ENCODE data around the gene CDK3.

The CDK3 gene

DNA sequence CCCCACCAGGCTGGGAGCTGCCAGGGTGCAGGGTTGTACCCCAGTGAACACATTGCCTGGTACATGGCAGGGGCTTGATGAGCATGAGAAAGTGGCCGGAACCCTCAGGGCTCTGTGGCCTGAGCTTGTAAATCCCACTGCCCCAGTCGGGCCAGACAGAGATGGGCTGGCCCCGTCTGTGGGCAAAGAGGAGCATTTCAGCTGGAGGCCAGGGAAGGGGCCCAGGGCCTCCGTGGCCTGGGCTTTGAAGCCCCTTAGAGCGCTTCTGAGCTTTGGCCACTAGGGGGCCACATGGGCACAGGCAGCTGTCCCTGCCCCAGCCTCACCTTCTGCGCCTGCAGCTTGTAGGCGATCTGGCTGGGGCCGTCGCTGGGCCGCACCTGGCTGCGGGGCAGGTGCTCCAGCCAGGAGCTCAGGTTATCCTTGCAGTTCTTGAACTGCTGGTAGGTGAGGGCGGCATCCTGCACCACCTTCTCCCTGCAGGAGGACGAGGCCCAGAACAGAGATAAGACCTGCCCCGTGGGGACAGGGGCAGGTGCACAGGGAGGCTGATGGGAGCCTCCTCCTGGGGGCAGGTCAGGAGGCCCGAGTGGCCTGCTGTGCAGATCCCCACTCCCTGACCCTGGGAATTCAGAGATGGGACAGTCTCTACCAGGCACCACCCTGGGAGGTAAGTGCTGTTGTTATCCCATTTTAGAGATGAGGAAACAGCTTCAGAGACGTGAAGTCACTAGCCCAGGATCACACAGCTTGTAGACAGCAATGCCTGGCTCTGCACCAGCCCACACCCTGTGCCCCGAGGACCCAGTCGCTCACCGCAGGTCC is 13.7 kb downstream of the CDK3 start:
- H3K27ac Mint-ChIP-seq, result peak overlapping the region; percentile 52
- peaks cover 28% of the 10 kb centered on the region for H3K27me3 Mint-ChIP-seq
- peaks cover 5% of the 10 kb centered on the region for H3K4me1 Mint-ChIP-seq
- CTCF ChIA-PET, result interaction anchor here (0.5 to 7.5 kb wide), 39 partner anchors 12 to 410 kb away, joined by 3 to 82 read pairs (median 4); partner anchors contain the start of genes CDK3 and FBF1
- no peaks in the 10 kb centered on the region for H3K36me3 Mint-ChIP-seq
- H3K4me3 Mint-ChIP-seq, result no peak overlapping the region
- H3K9me3 Mint-ChIP-seq, result no peaks in the 10 kb centered on the region
- peak; percentile 87 for DNase-seq

DNA sequence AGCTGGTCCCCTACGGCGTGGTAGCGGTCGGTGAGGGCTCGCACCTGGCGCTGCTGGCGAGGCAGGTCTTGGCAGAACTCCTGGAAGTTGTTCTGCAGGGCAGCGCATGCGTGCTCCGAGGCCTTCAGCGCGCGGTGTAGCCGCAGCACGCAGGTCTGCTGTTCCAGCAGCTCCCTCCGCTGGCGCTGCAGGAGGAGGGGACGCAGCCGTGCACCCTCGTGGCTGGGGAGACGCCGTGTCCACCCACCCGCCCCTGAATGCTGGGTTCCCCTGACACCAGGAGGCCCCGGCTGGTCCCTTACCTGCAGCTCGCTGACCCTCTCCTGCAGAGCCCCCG is 14.2 kb downstream of the CDK3 start:
- H3K27me3 Mint-ChIP-seq, result peaks cover 26% of the 10 kb centered on the region

DNA sequence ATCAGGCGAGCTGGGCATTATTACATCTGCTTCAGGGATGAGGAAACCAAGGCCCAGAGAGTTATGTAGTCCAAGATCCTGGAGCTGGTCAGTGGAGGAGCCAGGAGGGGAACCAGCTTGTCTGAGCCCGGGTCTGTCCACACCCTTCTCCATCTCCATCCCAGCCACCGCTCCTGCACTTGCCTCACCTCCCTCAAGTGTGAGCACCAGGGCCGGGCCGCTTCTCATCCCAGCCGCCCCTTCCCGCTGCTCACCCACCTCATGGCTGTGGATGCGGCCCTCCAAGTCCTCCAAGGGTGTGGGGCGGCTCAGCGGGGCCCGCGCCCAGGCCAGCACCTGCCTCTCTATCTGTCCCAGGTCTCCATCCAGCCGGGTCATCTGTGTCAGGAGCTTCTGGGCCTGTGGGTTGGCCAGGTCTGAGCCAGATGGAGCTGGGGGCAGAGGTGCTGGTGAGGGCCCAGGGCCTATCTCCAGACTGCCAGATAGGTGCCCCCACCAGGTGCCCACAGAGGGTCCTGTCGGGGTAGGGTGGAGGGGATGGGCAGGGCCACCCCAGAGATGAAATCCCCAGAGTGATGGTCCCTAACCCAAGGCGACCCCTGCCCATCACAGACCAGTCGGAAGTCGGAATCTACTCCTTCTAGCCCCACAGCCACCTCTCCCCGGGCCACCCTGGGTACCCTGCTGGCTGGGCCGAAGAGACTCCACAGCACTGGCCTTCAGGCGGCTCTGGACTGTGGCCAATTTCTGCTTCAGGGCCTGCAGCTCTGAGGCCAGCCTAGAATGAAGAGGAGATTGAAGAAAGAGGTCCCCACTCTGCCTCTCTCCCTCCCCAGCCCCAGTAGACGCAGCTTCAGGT is 17.1 kb downstream of the CDK3 start:
- Mint-ChIP-seq H3K4me1 (peaks cover 5% of the 10 kb centered on the region), H3K36me3 (no peaks in the 10 kb centered on the region), H3K27ac (no peak overlapping the region), H3K4me3 (no peak overlapping the region), H3K9me3 (no peaks in the 10 kb centered on the region), H3K27me3 (peaks cover 20% of the 10 kb centered on the region)
- DNase-seq, result no peak
- CTCF ChIA-PET, result interaction anchor here (0.6 to 7.5 kb wide), 6 partner anchors 12 to 283 kb away, joined by 3 to 82 read pairs (median 3); no protein-coding TSS in a partner anchor

More for the DNA sequence above, 14.2 kb downstream of the CDK3 start:
- Mint-ChIP-seq H3K27ac (no peak overlapping the region), H3K36me3 (no peaks in the 10 kb centered on the region), H3K9me3 (no peaks in the 10 kb centered on the region), H3K4me3 (no peak overlapping the region), H3K4me1 (peaks cover 5% of the 10 kb centered on the region)
- CTCF ChIA-PET, result interaction anchor here (0.6 to 7.5 kb wide), 27 partner anchors 13 to 383 kb away, joined by 3 to 82 read pairs (median 5); partner anchors contain the start of genes CDK3 and FBF1
- no peak for DNase-seq

DNA sequence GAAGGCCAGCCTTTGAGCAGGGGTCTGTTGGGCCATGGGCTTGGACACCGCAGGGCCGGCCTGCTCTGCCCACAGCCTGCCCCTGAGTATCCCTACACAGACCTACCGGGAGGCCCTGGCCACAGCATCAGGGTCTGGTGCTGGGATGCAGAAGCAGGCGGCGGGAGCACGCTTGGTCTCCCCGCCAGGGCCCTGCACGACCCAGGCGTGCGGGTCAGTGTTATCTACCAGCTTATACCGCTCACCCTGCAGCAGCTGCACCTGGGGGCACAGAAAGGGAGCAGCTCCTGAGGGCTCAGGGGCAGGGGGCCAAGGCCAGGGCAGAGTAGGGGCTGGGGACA is 17.7 kb downstream of the CDK3 start:
- CTCF ChIA-PET, result interaction anchor here (0.6 to 1.6 kb wide), 2 partner anchors 267 to 281 kb away, joined by 3 to 5 read pairs; no protein-coding TSS in a partner anchor
- H3K4me3 Mint-ChIP-seq, result no peak overlapping the region
- H3K36me3 Mint-ChIP-seq, result no peaks in the 10 kb centered on the region
- H3K4me1 Mint-ChIP-seq, result peaks cover 5% of the 10 kb centered on the region
- no peak overlapping the region for H3K27ac Mint-ChIP-seq
- H3K9me3 Mint-ChIP-seq, result no peaks in the 10 kb centered on the region
- H3K27me3 Mint-ChIP-seq, result peaks cover 24% of the 10 kb centered on the region
- DNase-seq, result no peak

DNA sequence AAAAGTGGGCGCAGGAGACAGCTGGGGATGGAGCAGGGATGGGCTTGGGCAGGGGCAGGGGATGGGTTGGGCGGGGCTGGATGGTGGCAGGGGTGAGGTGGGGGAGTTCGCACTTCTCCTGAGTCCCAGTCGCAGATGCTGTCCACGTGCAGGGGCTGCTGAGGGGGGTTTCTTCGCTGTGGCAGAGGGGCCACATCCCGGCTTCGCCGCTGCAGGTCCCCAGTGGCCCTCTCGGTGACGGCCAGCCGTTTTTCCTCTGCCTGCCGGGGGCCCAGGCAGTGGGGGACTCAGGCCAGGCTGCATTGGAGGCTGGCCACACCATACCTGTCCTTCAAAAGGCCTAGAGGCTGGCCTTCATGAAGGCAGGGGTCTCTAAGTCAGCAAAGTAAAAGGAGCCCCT is 18.1 kb downstream of the CDK3 start:
- no peaks in the 10 kb centered on the region for H3K9me3 Mint-ChIP-seq
- peaks cover 23% of the 10 kb centered on the region for H3K27me3 Mint-ChIP-seq
- peaks cover 5% of the 10 kb centered on the region for H3K4me1 Mint-ChIP-seq
- H3K36me3 Mint-ChIP-seq, result no peaks in the 10 kb centered on the region
- CTCF ChIA-PET, result interaction anchor here (0.6 to 1.6 kb wide), 4 partner anchors 11 to 280 kb away, joined by 3 to 5 read pairs (median 3); no protein-coding TSS in a partner anchor
- no peak overlapping the region for H3K27ac Mint-ChIP-seq
- H3K4me3 Mint-ChIP-seq, result no peak overlapping the region
- no peak for DNase-seq

DNA sequence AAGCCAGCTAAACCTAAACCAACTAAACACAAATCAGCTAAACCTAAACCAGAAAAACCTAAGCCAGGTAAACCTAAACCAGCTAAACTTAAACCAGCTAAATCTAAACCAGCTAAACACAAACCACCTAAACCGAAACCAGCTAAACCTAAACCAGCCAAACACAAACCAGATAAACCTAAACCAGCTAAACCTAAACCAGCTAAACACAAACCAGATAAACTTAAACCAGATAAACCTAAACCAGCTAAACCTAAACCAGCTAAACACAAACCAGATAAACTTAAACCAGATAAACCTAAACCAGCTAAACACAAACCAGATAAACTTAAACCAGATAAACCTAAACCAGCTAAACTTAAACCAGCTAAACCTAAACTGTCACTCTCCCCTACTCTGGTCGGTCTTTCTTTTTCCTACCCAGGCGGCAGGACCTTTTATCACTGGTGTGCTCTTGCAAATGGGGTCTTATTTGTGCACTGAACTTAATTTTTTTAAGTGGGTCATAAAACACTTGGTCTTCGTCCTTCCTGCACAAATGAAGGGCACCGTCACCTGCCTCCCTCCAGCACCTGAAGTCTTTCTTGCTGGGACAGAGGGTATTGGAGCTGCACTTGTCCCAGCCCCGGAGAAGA is 19.3 kb downstream of the CDK3 start:
- CTCF ChIA-PET, result interaction anchor here (0.6 to 1.7 kb wide), 8 partner anchors 12 to 279 kb away, joined by 3 to 6 read pairs (median 3); partner anchors contain the start of gene CDK3
- H3K4me3 Mint-ChIP-seq, result no peak overlapping the region
- H3K27me3 Mint-ChIP-seq, result peaks cover 16% of the 10 kb centered on the region
- no peak overlapping the region for H3K27ac Mint-ChIP-seq
- no peaks in the 10 kb centered on the region for H3K9me3 Mint-ChIP-seq
- no peak for DNase-seq
- H3K4me1 Mint-ChIP-seq, result no peaks in the 10 kb centered on the region
- H3K36me3 Mint-ChIP-seq, result no peaks in the 10 kb centered on the region

DNA sequence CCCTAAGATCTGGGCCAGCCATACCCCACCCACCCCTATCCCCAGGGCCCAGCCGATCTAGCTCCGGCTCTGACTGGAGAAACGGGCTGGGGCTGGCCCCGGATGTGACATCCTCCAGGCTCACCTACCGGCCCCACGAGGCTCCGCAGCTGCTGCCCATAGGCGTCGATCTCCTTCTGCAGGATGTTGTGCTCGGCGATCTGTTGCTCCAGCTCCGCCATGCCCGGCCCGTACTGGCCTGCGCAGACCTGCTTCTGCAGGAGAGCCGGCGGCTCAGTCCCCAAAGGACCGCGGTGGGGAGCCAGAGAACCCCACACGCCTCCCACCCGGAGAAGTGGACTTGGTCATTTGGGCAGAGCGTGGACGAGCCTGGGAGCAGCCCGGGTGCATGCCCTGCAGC is 21.6 kb downstream of the CDK3 start:
- DNase-seq, result no peak
- Mint-ChIP-seq H3K27ac (no peak overlapping the region), H3K4me1 (no peaks in the 10 kb centered on the region), H3K4me3 (no peak overlapping the region), H3K27me3 (peaks cover 8% of the 10 kb centered on the region), H3K36me3 (no peaks in the 10 kb centered on the region), H3K9me3 (no peaks in the 10 kb centered on the region)
- CTCF ChIA-PET, result no interaction called here

DNA sequence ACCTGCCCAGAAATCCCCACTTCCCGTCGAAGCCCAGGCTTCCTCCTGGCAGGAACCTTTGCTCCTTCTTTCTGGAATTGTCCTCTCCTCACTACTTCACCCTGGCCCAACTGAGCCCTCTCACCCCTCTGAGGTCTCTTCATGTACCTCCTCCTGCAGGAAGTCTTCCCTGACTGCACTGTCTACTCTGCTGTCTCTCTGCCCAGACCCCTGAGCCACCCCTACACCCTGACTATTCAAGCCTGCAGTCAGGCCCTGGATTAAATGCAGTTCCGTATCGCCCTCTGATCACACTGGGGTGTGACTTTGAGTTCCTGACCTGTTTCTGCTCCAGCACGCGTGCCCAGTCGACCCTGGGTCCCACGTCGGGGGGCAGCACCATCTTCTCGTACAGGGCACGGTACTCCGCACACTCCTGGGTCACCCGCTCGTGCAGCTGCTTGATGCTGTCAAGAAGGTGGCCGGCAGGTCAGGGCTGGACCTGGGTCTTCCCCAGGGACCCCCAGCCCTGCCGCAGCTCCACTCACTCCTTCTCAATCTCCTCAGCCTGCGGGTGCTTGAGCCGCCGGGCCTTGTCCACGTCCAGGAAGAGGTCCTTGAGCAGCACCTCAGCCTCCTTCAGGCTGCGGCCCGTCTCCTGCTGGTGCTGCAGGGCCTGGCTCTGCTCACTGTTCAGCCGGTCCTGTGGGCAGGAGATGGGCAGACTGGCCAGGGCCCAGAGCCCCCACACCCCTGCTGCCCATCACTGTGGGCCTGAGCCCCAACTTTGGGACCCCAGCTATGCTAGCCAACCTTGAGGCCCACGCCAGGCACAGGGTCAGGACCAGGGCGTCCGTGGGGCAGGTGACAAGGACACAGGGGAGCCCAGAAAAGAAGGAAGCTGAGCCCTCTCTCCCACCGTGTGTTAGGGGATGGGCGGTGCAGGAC is 22.6 kb downstream of the CDK3 start:
- DNase-seq, result no peak
- Mint-ChIP-seq H3K27ac (no peak overlapping the region), H3K4me1 (no peaks in the 10 kb centered on the region), H3K36me3 (no peaks in the 10 kb centered on the region), H3K4me3 (no peak overlapping the region), H3K27me3 (peaks cover 8% of the 10 kb centered on the region), H3K9me3 (no peaks in the 10 kb centered on the region)
- CTCF ChIA-PET, result no interaction called here

DNA sequence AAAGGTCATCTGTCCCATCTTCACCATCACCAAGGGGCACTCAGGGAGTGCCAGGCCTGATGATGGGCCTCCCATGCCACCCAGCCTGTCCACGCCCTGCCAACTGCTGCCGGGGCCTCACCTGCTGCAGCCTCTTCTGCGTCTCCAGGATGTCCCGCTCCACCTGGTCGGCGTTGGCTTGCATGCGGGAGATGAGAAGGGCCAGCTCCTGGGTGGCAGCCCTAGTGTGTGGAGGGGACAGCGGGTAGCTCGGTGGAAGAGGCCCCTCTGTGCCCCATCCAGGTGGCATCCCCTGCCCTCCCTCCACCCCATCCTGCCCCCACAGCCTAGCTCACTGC is 23.2 kb downstream of the CDK3 start:
- H3K9me3 Mint-ChIP-seq, result no peaks in the 10 kb centered on the region
- H3K4me3 Mint-ChIP-seq, result no peak overlapping the region
- peaks cover 8% of the 10 kb centered on the region for H3K27me3 Mint-ChIP-seq
- CTCF ChIA-PET, result no interaction called here
- H3K4me1 Mint-ChIP-seq, result no peaks in the 10 kb centered on the region
- no peak for DNase-seq
- no peaks in the 10 kb centered on the region for H3K36me3 Mint-ChIP-seq
- no peak overlapping the region for H3K27ac Mint-ChIP-seq

DNA sequence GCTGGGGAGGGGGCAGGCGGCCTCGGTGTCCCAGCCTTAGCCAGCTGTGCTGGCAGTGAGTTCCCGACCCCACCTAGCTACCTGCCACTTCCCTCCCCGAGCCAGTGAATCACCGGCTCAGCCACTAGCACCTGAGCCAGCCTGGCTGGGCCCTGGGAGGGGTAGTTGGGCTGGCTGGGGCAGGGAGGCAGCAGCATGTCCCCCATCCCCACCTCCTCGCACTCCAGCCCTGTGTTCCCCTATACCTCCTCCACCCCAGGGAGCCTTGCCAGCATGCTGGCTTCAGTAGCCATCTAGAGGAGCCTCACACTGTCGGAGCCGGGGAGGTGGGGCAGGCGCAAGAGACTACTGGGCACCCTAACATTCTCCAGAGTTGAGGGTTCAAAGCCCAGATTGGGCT is 23.7 kb downstream of the CDK3 start:
- CTCF ChIA-PET, result no interaction called here
- Mint-ChIP-seq H3K9me3 (no peaks in the 10 kb centered on the region), H3K27me3 (peaks cover 8% of the 10 kb centered on the region), H3K27ac (no peak overlapping the region), H3K4me3 (no peak overlapping the region), H3K4me1 (peaks cover 5% of the 10 kb centered on the region), H3K36me3 (no peaks in the 10 kb centered on the region)
- DNase-seq, result no peak

DNA sequence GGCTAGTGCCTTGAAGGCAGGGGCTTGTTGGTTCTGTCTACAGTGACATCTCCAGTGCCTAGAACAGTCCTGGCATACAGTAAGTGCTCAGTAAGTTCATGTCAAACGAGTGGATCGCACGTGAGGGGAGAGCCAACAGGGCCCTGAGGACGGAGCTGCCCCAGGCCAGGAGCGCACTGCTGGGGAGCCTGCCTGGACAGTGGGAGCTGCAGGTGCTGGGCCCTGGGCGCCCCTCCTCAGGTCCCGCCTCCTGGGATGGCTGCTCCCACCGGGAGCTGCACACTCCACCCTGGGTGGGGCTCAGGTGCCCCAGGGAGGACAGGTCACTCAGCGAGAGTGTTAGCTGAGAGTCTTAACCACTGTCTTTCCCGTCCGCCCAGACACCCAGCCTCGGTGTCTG is 24.6 kb downstream of the CDK3 start:
- H3K27me3 Mint-ChIP-seq, result peaks cover 8% of the 10 kb centered on the region
- no peak for DNase-seq
- H3K9me3 Mint-ChIP-seq, result no peaks in the 10 kb centered on the region
- H3K36me3 Mint-ChIP-seq, result no peaks in the 10 kb centered on the region
- H3K4me3 Mint-ChIP-seq, result no peak overlapping the region
- H3K4me1 Mint-ChIP-seq, result peaks cover 13% of the 10 kb centered on the region
- CTCF ChIA-PET, result interaction anchor here (0.8 kb wide), 1 partner anchor 13 kb away, joined by 4 read pairs; no protein-coding TSS in a partner anchor
- H3K27ac Mint-ChIP-seq, result no peak overlapping the region

DNA sequence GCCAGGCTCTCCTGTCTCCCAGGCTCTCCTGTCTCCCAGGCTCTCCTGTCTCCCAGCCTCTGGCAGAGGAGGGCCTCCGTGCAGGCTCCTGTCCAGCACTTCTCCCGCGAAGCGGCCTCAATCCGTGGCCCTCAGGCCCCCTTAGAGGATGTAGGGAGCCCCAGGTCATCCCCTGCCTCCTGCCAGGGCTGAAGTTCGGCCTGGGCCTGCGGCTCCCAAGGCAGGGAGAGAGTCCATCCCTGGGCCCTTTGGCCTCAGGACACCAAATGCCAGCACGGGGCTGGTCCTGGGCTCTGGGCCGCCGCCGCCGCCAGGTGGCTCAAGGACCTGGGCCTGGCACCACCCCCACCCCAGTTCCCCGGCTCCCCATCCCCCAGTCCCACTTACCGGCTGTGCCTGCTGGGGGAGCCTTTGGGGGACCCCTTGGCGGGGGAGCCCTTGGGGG is 26.1 kb downstream of the CDK3 start:
- Mint-ChIP-seq H3K27me3 (peaks cover 8% of the 10 kb centered on the region), H3K9me3 (no peaks in the 10 kb centered on the region), H3K27ac (no peak overlapping the region), H3K4me1 (peaks cover 13% of the 10 kb centered on the region), H3K4me3 (no peak overlapping the region), H3K36me3 (no peaks in the 10 kb centered on the region)
- CTCF ChIA-PET, result no interaction called here
- no peak for DNase-seq

DNA sequence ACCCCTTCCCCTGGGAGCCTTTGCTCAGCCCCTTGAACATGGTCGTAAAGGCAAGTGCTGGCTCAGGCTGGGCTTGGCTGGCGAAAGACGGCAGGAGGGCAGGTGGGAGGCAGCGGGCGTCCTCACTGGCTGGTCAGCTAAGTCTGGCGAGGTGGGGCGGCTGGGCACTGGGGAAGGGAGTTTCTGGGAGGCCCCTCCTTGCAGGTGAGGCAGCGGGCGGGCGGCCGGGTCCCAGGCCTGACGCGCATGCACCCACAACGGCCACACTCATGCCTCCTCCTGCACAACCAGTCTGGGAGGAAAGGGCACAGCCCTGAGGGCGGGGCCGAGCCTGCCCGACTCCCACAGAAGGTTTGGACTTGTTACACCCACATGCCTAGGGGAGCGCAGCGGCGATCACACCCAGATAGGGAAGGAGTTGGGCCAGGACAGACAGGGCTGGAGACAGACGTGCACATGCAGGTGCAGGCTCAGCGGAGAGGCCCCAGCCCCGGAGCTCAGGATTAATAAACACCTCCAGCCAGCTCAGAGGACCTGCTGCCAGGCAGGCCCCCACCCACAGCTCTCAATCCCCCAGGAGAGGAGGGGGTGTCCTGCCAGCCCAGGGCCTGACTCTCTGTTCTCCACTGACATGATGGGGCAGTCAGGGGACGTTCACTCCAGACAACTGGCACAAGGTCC is 26.6 kb downstream of the CDK3 start, which contains the start of gene EVPL:
Gene EVPL, minus strand, starts transcription at position 148 of the 681 bp plus-strand sequence. Its CDS starts 108 bp downstream, at position 40.
- DNase-seq, result no peak
- CTCF ChIA-PET, result no interaction called here
- H3K4me3 Mint-ChIP-seq, result no peak within 1 kb of the TSS
- peaks cover 8% of the 10 kb centered on the region for H3K27me3 Mint-ChIP-seq
- H3K36me3 Mint-ChIP-seq, result no peaks in the 10 kb centered on the region
- no peak within 1 kb of the TSS for H3K27ac Mint-ChIP-seq
- H3K4me1 Mint-ChIP-seq, result peaks cover 13% of the 10 kb centered on the region
- H3K9me3 Mint-ChIP-seq, result no peaks in the 10 kb centered on the region

Data from activated naive CD4-positive, alpha-beta T cell treated with anti-CD3 and anti-CD28 coated beads, Interleukin-2, amount 10 ng/mL, durations not matched to agents 7 days and 5 days (primary cell).